Measurements from ENCODE around the gene TARM1.
"Not testable (repeated sequence)": the region's sequence is repeated elsewhere in the genome, so short reads cannot be mapped to it uniquely, and the experiment has no call there.

Gene TARM1

DNA sequence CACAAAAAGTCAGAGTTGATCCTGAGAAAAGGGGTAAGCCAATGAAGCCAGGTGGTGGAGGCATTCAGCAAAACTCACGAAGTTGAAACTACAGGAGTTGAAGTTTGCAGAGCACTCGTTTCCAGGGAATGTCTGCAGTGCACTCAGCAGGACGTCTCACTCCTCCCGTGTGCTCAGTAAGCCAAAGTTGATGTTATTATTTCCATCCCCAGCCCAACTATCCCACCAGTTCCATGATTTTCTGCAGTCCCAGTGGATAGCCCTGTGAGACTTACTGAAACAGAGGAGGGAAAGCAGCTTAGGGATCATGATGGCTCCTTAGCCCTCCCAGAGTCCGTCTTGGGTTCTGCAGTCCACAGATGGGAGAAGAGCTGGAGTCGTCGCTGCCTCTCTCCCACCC, at the start of gene TARM1:
Gene TARM1, minus strand, starts transcription at position 334 of the 400 bp plus-strand sequence. Its CDS starts 25 bp downstream, at position 309.
- no peak for DNase-seq

GRCh38 chr19:54129617-54129996, 48.4 kb upstream of the TARM1 start:
- no peak for DNase-seq

DNA sequence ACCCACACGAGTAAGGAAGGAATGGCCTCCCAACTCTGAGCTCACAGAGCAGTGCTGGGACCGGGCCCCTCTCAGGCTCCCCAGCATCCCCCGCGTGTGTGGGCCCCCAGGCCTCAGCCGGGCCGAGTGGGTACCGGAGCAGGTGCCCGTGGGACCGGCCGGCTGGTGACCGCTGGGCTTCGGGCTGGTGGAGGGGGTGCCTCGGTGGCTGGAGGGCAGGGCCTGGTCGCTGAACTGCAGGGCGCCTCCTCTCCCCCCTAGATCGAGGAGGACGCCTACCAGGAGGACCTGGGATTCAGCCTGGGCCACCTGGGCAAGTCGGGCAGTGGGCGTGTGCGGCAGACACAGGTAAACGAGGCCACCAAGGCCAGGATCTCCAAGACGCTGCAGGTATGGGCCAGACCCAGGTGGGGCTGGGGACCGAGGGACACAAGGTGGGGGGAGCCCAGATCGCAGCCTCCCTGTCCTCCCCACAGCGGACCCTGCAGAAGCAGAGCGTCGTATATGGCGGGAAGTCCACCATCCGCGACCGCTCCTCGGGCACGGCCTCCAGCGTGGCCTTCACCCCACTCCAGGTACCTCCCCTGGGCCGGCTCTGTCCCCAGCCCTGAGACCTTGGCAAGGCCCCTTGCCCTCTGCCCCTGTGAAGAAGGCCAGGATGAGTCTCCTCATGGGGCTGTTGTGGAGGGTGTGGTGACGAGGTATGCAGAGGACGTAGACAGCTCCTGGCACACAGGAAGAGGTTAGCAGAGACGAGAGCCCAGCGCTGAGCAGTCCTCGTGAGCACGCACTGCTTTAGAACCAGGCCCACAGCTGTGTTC, 47.8 kb upstream of the TARM1 start:
- DNase-seq: no peak

DNA sequence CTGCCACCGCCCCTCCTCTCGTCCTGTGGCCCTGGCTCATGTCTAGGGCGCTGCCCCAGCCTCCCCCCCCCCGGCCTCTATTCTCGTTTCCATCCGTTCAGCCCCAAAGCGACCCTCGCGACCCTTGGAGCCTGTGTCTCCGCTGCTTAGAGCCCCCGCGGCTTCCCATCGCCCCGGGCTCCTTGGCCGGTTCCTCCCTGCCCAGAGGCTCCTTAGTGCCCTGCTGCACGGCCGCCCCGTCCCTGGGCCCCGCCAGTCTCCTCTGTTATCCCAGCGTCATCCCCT, 47.2 kb upstream of the TARM1 start:
- DNase-seq: no peak

- no peak for DNase-seq
These were observed 46.7 kb upstream of the TARM1 start for GRCh38 chr19:54127688-54128440.

DNA sequence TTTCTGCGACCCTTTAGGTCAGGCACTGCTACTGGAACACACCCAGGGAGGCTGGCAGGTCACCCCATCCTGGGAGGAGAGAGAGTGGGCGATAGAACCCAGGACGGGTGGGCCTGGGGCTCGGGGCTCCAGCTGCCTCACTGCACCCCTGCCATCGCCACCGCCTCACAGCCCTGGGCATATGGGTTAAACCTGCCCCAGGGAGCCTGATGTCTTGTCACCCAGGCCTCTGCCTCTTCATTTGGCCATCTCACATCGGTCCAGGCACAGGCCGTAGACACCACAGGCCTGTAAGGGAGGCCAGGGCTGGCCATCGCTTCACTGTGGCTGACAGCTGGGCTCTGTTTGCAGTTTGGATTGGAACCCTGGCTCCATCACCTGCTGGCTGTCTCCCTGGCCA, 44.5 kb upstream of the TARM1 start:
- no peak for DNase-seq

DNA sequence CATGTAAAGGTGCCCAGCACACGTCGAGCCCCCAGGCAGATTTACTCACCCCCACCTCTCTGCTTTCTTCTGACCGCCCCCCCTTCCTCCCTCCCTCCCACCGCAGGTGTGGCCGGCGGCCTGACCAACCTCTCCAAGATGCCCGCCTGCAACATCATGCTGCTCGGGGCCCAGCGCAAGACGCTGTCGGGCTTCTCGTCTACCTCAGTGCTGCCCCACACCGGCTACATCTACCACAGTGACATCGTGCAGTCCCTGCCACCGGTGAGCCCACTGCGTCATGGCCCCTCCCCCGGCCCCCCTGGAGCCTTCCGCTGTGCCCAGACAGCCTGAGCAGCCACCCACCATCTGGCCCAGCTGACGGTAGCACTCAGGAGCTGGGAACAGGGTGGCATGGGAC, 43.2 kb upstream of the TARM1 start:
- no peak for DNase-seq

DNA sequence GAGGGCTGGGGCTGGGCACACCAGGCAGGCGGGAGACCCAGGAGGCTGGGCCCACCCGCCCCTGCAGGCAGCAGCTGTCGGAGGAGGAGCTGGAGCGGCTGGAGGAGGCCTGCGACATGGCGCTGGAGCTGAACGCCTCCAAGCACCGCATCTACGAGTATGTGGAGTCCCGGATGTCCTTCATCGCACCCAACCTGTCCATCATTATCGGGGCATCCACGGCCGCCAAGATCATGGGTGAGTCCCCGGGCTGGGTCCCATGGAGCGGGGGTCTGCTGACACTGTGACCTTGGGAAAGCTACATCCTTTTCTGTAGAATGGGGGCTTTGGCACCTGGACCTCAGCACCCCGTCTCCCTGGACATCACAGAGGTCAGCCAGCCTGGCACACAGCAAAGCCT, 42.5 kb upstream of the TARM1 start:
- no peak for DNase-seq

- DNase-seq: no peak
These were observed 40.1 kb upstream of the TARM1 start for GRCh38 chr19:54121259-54121658.

DNA sequence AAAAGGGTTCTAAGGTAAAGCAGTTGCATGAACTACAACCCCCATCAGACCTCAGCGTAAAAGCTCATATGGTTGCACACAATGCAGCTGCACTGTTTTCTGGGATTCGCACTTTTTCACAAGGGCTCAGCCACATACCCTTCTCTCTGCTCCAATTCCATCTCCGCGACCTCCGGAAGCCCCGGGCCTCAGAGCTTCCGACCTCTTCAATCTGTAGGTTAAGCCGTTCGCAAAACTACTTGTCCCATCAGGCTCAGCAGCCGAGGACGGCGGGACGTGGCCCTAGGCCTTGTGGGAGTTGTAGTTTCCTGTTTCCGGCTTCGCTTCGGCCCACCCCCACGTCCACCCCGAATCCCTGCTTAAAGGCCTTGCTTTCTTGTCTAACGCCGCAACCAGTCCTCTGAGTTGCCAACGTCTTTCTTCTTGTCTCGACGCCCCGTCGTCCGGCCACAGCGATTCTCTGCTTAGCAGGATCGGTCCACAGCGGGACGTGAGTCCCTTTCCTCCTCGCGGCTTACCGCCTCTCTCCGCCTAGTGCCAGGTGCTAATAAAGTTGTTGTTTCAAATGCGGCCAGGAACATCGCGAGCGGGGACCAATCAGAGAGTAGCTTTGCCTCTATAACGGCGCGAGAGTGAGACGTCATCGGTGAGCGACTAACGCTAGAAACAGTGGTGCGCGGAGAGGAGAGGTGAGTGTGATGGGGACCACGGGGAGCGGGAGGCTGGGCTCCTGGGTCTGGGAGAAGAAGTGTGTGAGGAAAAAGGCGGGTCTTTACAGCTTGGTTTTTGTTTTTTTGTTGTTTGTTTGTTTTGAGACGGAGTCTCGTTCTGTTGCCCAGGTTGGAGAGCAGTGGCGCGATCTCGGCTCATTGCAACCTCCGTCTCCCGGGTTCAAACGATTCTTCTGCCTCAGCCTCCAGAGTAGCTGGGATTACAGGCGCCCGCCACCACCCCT, 34.2 kb upstream of the TARM1 start, which contains the start of the genes PRPF31 and TFPT:
Gene PRPF31, plus strand, starts transcription at position 646 of the 955 bp plus-strand sequence. CDS start 2,525 bp downstream, outside the sequence.
Gene TFPT, minus strand, starts transcription at position 549 of the 955 bp plus-strand sequence. Its CDS starts 388 bp downstream, at position 161.
- peak; percentile 72 for DNase-seq

DNA sequence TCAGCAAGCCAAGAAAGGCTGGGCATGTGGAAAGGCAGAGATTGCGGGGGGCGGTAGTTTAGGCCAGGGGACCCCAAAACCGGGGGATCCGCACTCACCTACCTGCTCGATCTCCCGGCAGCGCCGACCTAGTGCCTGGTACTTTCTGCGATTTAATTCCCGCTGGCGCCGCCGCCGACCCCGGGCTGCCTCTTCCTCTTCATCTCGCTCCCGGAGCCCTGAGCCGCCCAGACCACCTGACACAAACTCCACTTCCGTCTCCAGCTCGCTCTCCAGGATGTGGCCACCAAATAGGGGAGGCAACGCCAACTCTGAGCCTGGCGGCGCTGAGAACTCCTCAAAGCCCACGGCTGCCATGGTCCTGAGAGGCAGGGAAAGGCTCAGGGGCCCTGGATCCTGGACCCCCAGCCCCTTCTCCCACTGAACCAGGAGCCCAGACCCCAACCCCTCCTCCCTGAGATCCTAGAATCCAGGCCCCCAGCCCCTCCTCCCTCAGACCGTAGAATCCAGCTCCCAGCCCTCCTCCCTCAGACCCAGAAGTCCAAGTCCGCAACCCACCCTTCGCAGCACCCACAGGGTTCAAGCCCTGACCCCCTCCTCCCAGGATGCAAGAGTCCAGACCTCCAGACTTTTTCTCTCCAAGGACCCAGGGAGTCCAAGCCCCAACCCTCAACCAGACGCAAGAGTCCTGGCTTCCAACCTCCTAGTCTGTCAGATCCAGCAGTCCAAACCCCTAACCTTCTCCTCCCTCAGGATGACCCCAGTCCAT, 33.4 kb upstream of the TARM1 start:
- DNase-seq: peak; percentile 10

DNA sequence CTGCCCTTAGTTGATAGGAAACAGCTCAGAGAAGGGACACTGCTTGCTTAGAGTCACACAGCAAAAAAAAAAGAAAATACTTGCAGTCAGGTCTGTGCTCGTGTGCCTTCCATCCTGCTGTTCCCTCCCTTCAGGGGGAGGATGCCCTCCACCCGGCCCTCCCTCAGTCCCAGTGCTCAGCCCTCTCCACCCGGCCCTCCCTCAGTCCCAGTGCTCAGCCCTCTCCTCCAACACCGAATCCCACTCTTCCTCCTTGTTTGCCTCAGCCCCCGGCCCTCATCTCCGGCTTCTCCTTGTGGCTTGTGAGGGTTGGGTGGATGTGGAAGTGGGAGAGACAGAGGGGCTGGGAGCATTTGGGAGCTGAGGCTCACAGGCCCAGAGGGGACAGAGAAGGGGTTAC, 28.5 kb upstream of the TARM1 start:
- no peak for DNase-seq

DNA sequence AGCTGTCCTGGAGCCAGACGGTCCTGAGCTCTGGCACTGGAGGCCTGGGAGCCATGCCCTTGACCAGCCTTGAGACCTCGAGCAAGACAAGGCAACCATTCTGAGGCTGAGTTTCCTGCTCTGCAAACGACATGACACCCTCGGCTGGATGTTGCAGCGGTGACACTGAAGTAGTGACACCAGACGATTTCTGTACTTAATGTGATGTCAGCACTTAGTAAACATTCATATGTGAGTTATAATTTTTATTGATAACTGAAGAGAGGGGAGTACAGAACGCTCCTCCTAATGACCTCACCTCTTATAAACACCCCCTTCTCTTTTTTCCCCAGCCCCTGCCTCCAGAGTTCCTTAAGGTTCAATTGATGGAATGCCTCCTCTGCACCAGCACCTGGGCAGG, 27.3 kb upstream of the TARM1 start:
- DNase-seq: no peak

DNA sequence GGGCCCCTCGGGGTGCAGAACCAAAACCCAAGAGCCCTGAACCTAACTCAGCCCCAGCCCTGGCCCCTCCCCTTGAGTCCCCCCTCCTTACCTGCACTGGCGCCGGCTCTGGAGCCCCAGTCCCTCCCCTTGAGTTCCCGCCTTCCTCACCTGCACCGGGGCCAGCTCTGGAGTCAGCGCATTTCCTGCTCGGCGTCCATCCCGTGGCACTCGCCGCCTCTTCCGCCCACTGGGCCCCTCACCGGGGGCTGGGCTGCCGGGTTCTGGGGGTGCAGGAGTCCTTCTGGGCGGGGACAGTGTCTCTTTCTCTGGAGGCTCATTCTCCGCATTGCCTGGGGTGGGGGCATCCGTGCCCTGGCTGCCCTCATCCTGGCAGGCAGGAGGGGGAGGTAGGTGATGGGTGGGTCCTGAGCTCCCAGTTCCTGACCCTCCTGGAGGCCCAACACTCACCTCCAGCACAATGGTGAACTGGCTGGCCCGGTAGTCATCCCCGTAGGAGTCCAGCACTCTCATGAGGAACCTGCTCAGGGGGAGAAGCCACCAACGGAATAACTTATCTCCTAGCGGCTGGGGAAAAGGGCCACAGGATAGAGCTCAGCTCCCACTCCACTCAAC, 26.8 kb upstream of the TARM1 start:
- no peak for DNase-seq

- DNase-seq: no peak
These were observed 25.6 kb upstream of the TARM1 start for GRCh38 chr19:54106716-54107115.

DNA sequence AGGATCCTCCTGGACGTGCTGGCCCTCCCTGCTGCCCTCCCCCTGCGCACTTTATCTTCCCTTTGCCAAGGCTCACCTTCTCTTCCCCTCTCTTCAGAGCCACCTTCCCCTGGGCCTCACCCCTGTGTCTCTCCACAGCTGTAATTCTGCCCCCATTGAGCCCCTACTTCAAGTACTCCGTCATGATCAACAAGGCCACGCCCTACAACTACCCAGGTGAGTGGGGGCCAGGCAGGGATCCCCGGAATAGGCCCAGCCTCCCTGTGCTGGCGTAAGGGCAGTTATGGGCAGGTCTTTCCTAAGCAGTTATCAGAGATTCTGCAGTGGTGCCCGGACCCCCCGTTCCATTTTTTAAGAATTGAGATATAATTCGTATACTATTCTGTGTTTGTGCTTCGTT, 24.6 kb upstream of the TARM1 start:
- no peak for DNase-seq

GRCh38 chr19:54104998-54105715, 24.0 kb upstream of the TARM1 start:
- no peak for DNase-seq

DNA sequence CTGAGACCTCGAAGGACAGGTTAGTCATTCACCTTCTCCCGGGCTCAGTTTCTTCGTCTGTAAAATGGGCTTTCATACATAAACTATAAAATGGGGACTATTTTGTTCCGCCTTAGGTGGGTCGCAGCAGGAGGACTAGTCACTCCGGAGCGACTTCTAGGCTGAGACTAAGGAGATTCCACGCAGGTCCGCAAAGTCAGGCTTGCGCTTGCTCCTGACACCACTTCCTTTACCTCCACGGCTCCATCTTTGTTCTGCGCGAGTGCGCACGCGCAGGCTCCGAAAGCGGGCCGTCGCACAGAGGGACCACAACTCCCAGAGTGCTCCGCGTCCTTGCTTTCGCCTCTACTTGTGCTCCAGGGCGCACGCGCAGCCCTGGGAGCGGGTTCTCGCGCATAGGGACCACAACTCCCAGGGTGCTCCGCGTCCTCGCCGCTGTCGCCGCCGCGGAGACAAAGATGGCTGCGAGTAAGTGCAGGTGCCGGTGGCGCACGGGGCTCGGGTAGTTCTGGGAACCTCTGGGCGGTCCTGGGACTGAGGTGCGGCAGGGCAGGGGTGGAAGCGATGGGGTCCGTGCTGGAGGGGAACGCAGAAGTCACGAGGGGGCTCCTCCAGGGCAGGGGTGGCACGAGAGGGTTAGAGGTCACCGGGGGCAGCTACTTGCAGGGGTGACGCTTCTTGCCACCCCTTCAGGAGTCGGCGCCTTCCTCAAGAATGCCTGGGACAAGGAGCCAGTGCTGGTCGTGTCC, 21.4 kb upstream of the TARM1 start, which contains the start of gene NDUFA3:
Gene NDUFA3, plus strand, starts transcription at position 435 of the 749 bp plus-strand sequence. Its CDS starts 24 bp downstream, at position 459.
- peak; percentile 71 for DNase-seq

GRCh38 chr19:54100561-54100960, 19.4 kb upstream of the TARM1 start, which contains the start of gene OSCAR:
OSCAR (minus strand) TSS chr19:54100803; CDS start chr19:54100792, 11 bp downstream.
- DNase-seq: peak; percentile 74

GRCh38 chr19:54099903-54100255, 18.7 kb upstream of the TARM1 start:
- not testable (repeated sequence) for DNase-seq

Measured in SIG-M5 (cell line).